RWPE2 (cell line): ENCODE results near the gene ERCC6L.

Source experiments
- ATAC-seq: fragments of 200-7000 bp; cut with Tn5 transposase; 3 replicates; pipeline ENCODE4 v1.9.1; 2021; ENCODE audit warnings: low read depth
- DNase-seq: peaks from one replicate; pipeline ENCODE4 v3.0.0-alpha.2; 2020; ENCODE audit warnings: low spot score
- H3K27ac ChIP-seq: fragments of 450-650 bp; 2 replicates; pipeline ENCODE4 v1.5.1; 2017; ENCODE audit warnings: mild to moderate bottlenecking; ENCODE audit not compliant: poor library complexity, severe bottlenecking
- H3K27me3 ChIP-seq: fragments of 250-450 bp; sonication (Bioruptor Pico); 2 replicates; pipeline ENCODE4 v1.5.1; 2021; ENCODE audit warnings: mild to moderate bottlenecking, moderate library complexity; ENCODE audit not compliant: insufficient read depth, poor library complexity, severe bottlenecking
- H3K36me3 ChIP-seq: fragments of 250-450 bp; sonication (Bioruptor Pico); 2 replicates; pipeline ENCODE4 v1.5.1; 2020; ENCODE audit warnings: low read depth, mild to moderate bottlenecking, moderate library complexity
- H3K4me1 ChIP-seq: fragments of 250-450 bp; sonication (Bioruptor Pico); 2 replicates; pipeline ENCODE4 v1.5.1; 2021; ENCODE audit warnings: mild to moderate bottlenecking, moderate library complexity; ENCODE audit not compliant: insufficient read depth, poor library complexity, severe bottlenecking
- H3K4me3 ChIP-seq: fragments of 250-450 bp; sonication (Bioruptor Pico); 2 replicates; pipeline ENCODE4 v1.5.1; 2021; ENCODE audit warnings: mild to moderate bottlenecking, moderate library complexity; ENCODE audit not compliant: severe bottlenecking
- H3K9me3 ChIP-seq: fragments of 250-450 bp; sonication (Bioruptor Pico); 2 replicates; pipeline ENCODE4 v1.5.1; 2021; ENCODE audit warnings: mild to moderate bottlenecking, moderate library complexity; ENCODE audit not compliant: severe bottlenecking
- TF ChIP-seq, protein P1 (sequence below): fragments of 450-650 bp; IDR thresholded peaks from one replicate; pipeline ENCODE4 v1.5.1; 2017; ENCODE audit warnings: mild to moderate bottlenecking, moderate library complexity; ENCODE audit not compliant: poor library complexity, severe bottlenecking

The ERCC6L gene

GRCh38 chrX:72158773-72159172 lies 80.1 kb downstream of the ERCC6L start:
- no peak for ATAC-seq
- H3K27ac ChIP-seq, result no peak overlapping the region
- no peaks in the 10 kb centered on the region for H3K4me1 ChIP-seq
- no peaks in the 10 kb centered on the region for H3K27me3 ChIP-seq
- TF ChIP-seq, protein P1, sequence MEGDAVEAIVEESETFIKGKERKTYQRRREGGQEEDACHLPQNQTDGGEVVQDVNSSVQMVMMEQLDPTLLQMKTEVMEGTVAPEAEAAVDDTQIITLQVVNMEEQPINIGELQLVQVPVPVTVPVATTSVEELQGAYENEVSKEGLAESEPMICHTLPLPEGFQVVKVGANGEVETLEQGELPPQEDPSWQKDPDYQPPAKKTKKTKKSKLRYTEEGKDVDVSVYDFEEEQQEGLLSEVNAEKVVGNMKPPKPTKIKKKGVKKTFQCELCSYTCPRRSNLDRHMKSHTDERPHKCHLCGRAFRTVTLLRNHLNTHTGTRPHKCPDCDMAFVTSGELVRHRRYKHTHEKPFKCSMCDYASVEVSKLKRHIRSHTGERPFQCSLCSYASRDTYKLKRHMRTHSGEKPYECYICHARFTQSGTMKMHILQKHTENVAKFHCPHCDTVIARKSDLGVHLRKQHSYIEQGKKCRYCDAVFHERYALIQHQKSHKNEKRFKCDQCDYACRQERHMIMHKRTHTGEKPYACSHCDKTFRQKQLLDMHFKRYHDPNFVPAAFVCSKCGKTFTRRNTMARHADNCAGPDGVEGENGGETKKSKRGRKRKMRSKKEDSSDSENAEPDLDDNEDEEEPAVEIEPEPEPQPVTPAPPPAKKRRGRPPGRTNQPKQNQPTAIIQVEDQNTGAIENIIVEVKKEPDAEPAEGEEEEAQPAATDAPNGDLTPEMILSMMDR, result no peak
- H3K36me3 ChIP-seq, result no peaks in the 10 kb centered on the region
- H3K9me3 ChIP-seq, result no peaks in the 10 kb centered on the region
- no peak for DNase-seq
- no peak overlapping the region for H3K4me3 ChIP-seq
